Activated CD4-positive, alpha-beta memory T cell treated with anti-CD3 and anti-CD28 coated beads for 36 hours (primary cell): ENCODE results near the gene ZNRD2. TPM values are rescaled to one million over a fixed set of nuclear protein-coding genes. Genes with fewer than 3 reads are reported as not detected.

Experiments
- CTCF ChIA-PET: fragments of 350-600 bp; sonication (Branson Sonifier 250); formaldehyde crosslinking; loops from one replicate; lab custom pipeline; 2021; ENCODE audit warnings: antibody characterized with exemption, inconsistent platforms; lab: Charles Lee
- POLR2A ChIA-PET: fragments of 350-600 bp; sonication (Branson Sonifier 250); formaldehyde crosslinking; loops from one replicate; lab custom pipeline; 2021; ENCODE audit warnings: antibody characterized with exemption; lab: Charles Lee
- DNase-seq: peaks from one replicate; pipeline ENCODE4 v3.0.0-alpha.2; 2020
- H3K27ac Mint-ChIP-seq: one replicate; pipeline ENCODE4 v1.8.0; 2021; ENCODE audit warnings: mixed read lengths
- H3K27me3 Mint-ChIP-seq: one replicate; pipeline ENCODE4 v1.8.0; 2021; ENCODE audit warnings: mixed read lengths
- H3K36me3 Mint-ChIP-seq: one replicate; pipeline ENCODE4 v1.8.0; 2021; ENCODE audit warnings: mixed read lengths
- H3K4me1 Mint-ChIP-seq: one replicate; pipeline ENCODE4 v1.8.0; 2021; ENCODE audit warnings: low read depth, mixed read lengths
- H3K4me3 Mint-ChIP-seq: one replicate; pipeline ENCODE4 v1.8.0; 2021; ENCODE audit warnings: mild to moderate bottlenecking, mixed read lengths
- H3K9me3 Mint-ChIP-seq: one replicate; pipeline ENCODE4 v1.8.0; 2021; ENCODE audit warnings: mixed read lengths
- intact Hi-C: fragments of 100-400 bp; cut with micrococcal nuclease; formaldehyde crosslinking; loops from one replicate; pipeline ENCODE4 v1.15.1; 2023
- total RNA-seq, 2 experiments: library from RNA; stranded (reverse); gene quantifications; one replicate each; pipeline ENCODE4 v1.2.3, GENCODE V29; 2021

The ZNRD2 gene
- total RNA-seq, 2 experiments from 2014 or later, result 48.1 to 51.1 TPM

GRCh38 chr11:65604258-65604657, 34.0 kb downstream of the ZNRD2 start:
- DNase-seq, result no peak
- Mint-ChIP-seq H3K9me3 (no peaks in the 10 kb centered on the region), H3K4me1 (peaks cover 2% of the 10 kb centered on the region), H3K4me3 (no peak overlapping the region), H3K27ac (no peak overlapping the region), H3K27me3 (no peaks in the 10 kb centered on the region), H3K36me3 (peaks cover 30% of the 10 kb centered on the region)
- ChIA-PET POLR2A (interaction anchor here (1.1 to 2.6 kb wide), 4 partner anchors 8 to 34 kb away, joined by 3 to 10 read pairs (median 6); partner anchors contain the start of genes KCNK7 and ZNRD2), CTCF (interaction anchor here (0.9 to 1.3 kb wide), 2 partner anchors 11 to 16 kb away, joined by 4 to 7 read pairs; no protein-coding TSS in a partner anchor)
- intact Hi-C loops, result no loop called here

GRCh38 chr11:65606876-65607613, 36.8 kb downstream of the ZNRD2 start:
- no peaks in the 10 kb centered on the region for H3K9me3 Mint-ChIP-seq
- DNase-seq, result no peak
- H3K27me3 Mint-ChIP-seq, result no peaks in the 10 kb centered on the region
- H3K27ac Mint-ChIP-seq, result no peak overlapping the region
- ChIA-PET CTCF (interaction anchor here (1.1 to 1.3 kb wide), 2 partner anchors 13 to 19 kb away, joined by 3 to 9 read pairs; no protein-coding TSS in a partner anchor), POLR2A (no interaction called here)
- H3K4me3 Mint-ChIP-seq, result no peak overlapping the region
- peaks cover 28% of the 10 kb centered on the region for H3K4me1 Mint-ChIP-seq
- peaks cover 32% of the 10 kb centered on the region for H3K36me3 Mint-ChIP-seq
- intact Hi-C loops, result no loop called here

- Mint-ChIP-seq H3K36me3 (peaks cover 35% of the 10 kb centered on the region), H3K4me3 (no peak overlapping the region), H3K9me3 (no peaks in the 10 kb centered on the region), H3K27ac (no peak overlapping the region), H3K4me1 (peaks cover 36% of the 10 kb centered on the region), H3K27me3 (no peaks in the 10 kb centered on the region)
- CTCF ChIA-PET, result interaction anchor here (1.1 to 1.3 kb wide), 2 partner anchors 14 to 19 kb away, joined by 3 to 9 read pairs; no protein-coding TSS in a partner anchor
- intact Hi-C loops, result no loop called here
- DNase-seq, result no peak
- POLR2A ChIA-PET, result no interaction called here
Measured at GRCh38 chr11:65607614-65608426, 37.5 kb downstream of the ZNRD2 start.

- H3K9me3 Mint-ChIP-seq, result no peaks in the 10 kb centered on the region
- CTCF ChIA-PET, result interaction anchor here (1.0 to 2.6 kb wide), 4 partner anchors 15 to 171 kb away, joined by 3 to 12 read pairs (median 8); no protein-coding TSS in a partner anchor
- peaks cover 41% of the 10 kb centered on the region for H3K4me1 Mint-ChIP-seq
- no peak overlapping the region for H3K4me3 Mint-ChIP-seq
- DNase-seq, result no peak
- peak overlapping the region; percentile 10 for H3K27ac Mint-ChIP-seq
- peaks cover 37% of the 10 kb centered on the region for H3K36me3 Mint-ChIP-seq
- intact Hi-C loops, result no loop called here
- H3K27me3 Mint-ChIP-seq, result no peaks in the 10 kb centered on the region
- POLR2A ChIA-PET, result interaction anchor here (1.3 to 1.9 kb wide), 2 partner anchors 32 to 53 kb away, joined by 3 to 5 read pairs; partner anchors contain the start of gene RELA
Measured at GRCh38 chr11:65609229-65609628, 39.0 kb downstream of the ZNRD2 start.

DNA sequence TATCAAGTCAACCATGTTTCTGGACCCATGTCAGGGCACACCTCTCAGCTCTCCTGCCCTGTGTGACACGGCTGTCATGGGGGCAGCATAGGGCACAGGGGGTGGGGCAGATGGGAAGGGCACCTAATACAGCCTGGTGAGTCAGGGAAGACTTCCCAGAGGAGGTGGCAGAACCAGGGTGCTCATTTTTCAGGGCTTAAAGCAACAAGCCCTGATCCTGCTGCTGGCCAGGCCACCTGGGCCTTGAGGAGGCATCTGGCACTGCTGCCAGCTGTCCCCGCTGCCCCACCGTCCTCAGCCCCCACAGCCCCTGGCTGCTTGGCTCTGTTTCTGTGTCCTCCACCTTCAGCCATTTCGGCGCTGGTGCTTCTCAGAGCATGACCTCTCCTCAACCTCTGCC, 39.4 kb downstream of the ZNRD2 start:
- no peaks in the 10 kb centered on the region for H3K27me3 Mint-ChIP-seq
- no peaks in the 10 kb centered on the region for H3K9me3 Mint-ChIP-seq
- H3K27ac Mint-ChIP-seq, result peak overlapping the region; percentile 53
- ChIA-PET CTCF (interaction anchor here (1.0 to 2.6 kb wide), 4 partner anchors 16 to 170 kb away, joined by 3 to 12 read pairs (median 8); no protein-coding TSS in a partner anchor), POLR2A (interaction anchor here (0.8 to 1.9 kb wide), 3 partner anchors 15 to 53 kb away, joined by 3 to 5 read pairs (median 3); partner anchors contain the start of gene RELA)
- H3K4me1 Mint-ChIP-seq, result peaks cover 41% of the 10 kb centered on the region
- no peak overlapping the region for H3K4me3 Mint-ChIP-seq
- peaks cover 34% of the 10 kb centered on the region for H3K36me3 Mint-ChIP-seq
- intact Hi-C loops, result no loop called here
- no peak for DNase-seq

GRCh38 chr11:65610404-65610803, 40.1 kb downstream of the ZNRD2 start:
- peaks cover 1% of the 10 kb centered on the region for H3K27me3 Mint-ChIP-seq
- intact Hi-C loops, result no loop called here
- ChIA-PET POLR2A (interaction anchor here (0.8 to 1.9 kb wide), 3 partner anchors 15 to 52 kb away, joined by 3 to 5 read pairs (median 3); partner anchors contain the start of gene RELA), CTCF (interaction anchor here (0.7 to 2.6 kb wide), 4 partner anchors 17 to 70 kb away, joined by 3 to 12 read pairs (median 8); no protein-coding TSS in a partner anchor)
- peaks cover 41% of the 10 kb centered on the region for H3K4me1 Mint-ChIP-seq
- H3K27ac Mint-ChIP-seq, result peak overlapping the region; percentile 53
- peaks cover 32% of the 10 kb centered on the region for H3K36me3 Mint-ChIP-seq
- H3K9me3 Mint-ChIP-seq, result no peaks in the 10 kb centered on the region
- H3K4me3 Mint-ChIP-seq, result no peak overlapping the region
- DNase-seq, result no peak

DNA sequence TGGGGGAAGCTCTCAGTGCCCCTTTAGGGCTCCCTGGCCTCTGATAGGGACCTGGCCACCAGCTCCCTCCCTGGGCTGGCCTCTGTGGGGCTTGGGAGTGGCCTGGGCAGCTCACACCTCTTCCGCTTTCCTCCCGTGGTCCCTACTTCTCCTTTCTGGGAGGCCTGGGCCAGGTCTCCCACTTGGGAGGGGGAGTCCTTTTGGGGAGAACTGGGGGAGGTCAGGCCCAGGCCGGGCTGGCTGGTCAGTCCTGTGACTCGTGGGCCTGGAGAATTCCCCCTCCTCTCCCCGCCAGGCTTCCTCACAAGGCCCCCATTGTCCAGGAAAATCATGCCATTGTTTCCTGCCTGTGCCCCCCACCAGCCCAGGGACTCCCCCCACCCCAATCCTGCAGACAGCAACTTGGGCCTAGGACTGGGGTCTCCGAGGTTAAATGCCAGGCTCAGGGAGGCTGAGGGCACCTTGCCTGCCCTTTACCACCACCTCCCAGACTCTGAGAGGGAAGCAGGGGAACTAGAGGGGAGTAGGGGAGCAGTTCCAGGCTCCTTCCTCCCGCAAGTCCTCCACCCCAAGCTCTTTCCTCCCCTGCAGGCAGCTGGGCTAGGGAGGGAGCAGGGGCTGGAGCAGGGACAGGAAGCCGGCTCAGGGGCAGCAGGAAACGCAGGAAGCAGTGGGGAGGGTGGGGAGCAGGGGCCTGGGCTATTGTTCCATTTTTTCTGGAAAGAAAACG, 40.9 kb downstream of the ZNRD2 start:
- intact Hi-C loops, result no loop called here
- H3K4me3 Mint-ChIP-seq, result peak overlapping the region; percentile 95
- H3K36me3 Mint-ChIP-seq, result peaks cover 30% of the 10 kb centered on the region
- peaks cover 41% of the 10 kb centered on the region for H3K4me1 Mint-ChIP-seq
- POLR2A ChIA-PET, result interaction anchor here (1.9 to 2.5 kb wide), 2 partner anchors 23 to 34 kb away, joined by 5 to 8 read pairs; no protein-coding TSS in a partner anchor
- peaks cover 3% of the 10 kb centered on the region for H3K27me3 Mint-ChIP-seq
- CTCF ChIA-PET, result interaction anchor here (1.2 to 5.7 kb wide), 5 partner anchors 15 to 70 kb away, joined by 3 to 39 read pairs (median 12); no protein-coding TSS in a partner anchor
- no peak for DNase-seq
- no peaks in the 10 kb centered on the region for H3K9me3 Mint-ChIP-seq
- peak overlapping the region; percentile 62 for H3K27ac Mint-ChIP-seq

GRCh38 chr11:65611758-65612603, 41.7 kb downstream of the ZNRD2 start:
- H3K27me3 Mint-ChIP-seq, result peaks cover 3% of the 10 kb centered on the region
- intact Hi-C loops, result no loop called here
- peaks cover 49% of the 10 kb centered on the region for H3K4me1 Mint-ChIP-seq
- CTCF ChIA-PET, result interaction anchor here (1.0 to 5.7 kb wide), 7 partner anchors 14 to 71 kb away, joined by 3 to 39 read pairs (median 4); partner anchors contain the start of genes FAM89B and ZNRD2
- no peaks in the 10 kb centered on the region for H3K9me3 Mint-ChIP-seq
- POLR2A ChIA-PET, result interaction anchor here (1.1 to 3.9 kb wide), 6 partner anchors 8 to 50 kb away, joined by 3 to 15 read pairs (median 7); partner anchors contain the start of genes KCNK7 and RELA
- H3K4me3 Mint-ChIP-seq, result peak overlapping the region; percentile 95
- peak overlapping the region; percentile 98 for H3K27ac Mint-ChIP-seq
- peaks cover 34% of the 10 kb centered on the region for H3K36me3 Mint-ChIP-seq
- DNase-seq, result no peak

DNA sequence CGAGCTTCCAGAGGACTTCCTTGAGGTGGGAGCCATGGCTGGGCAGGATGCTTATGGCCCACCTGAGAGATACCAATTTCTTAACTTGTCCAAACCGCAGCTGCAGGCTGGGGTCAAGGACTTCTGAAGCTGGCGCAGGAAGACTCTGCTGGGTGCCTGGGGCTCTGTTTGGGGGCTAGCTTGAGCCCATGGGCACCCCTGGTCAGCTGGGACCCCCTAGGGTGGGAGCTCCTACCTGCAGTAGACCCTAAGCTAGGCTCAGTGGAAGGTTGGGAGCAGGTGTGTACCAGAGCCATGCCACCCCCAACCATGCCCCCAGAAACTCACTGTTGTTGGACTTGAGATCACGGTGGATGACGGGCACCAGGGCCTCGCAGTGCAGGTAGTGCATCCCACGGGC, 42.4 kb downstream of the ZNRD2 start:
- DNase-seq, result no peak
- intact Hi-C loops, result no loop called here
- peak overlapping the region; percentile 95 for H3K4me3 Mint-ChIP-seq
- ChIA-PET POLR2A (interaction anchor here (1.0 to 3.9 kb wide), 9 partner anchors 9 to 50 kb away, joined by 3 to 24 read pairs (median 6); partner anchors contain the start of genes EHBP1L1, KCNK7, RELA and ZNRD2), CTCF (interaction anchor here (0.9 to 5.7 kb wide), 8 partner anchors 13 to 276 kb away, joined by 3 to 39 read pairs (median 4); partner anchors contain the start of genes FAM89B, FIBP and ZNRD2)
- peaks cover 55% of the 10 kb centered on the region for H3K4me1 Mint-ChIP-seq
- no peaks in the 10 kb centered on the region for H3K9me3 Mint-ChIP-seq
- peak overlapping the region; percentile 98 for H3K27ac Mint-ChIP-seq
- H3K36me3 Mint-ChIP-seq, result peaks cover 33% of the 10 kb centered on the region
- peaks cover 3% of the 10 kb centered on the region for H3K27me3 Mint-ChIP-seq
